SU-DHL-6 (cell line): Measurements from ENCODE around the gene NPB.

Source experiments
- EZH2phosphoT487 ChIP-seq: fragments of 200-600 bp; sonication (generic), shearing (Covaris generic); conservative IDR thresholded peaks from 2 replicates; pipeline ENCODE4 v1.6.1; 2018; ENCODE audit warnings: mild to moderate bottlenecking, antibody characterized with exemption, low read length, moderate library complexity, mixed read lengths
- TF ChIP-seq, protein P1 (sequence below): fragments of 200-600 bp; sonication (generic); IDR thresholded peaks from one replicate; pipeline ENCODE4 v1.5.1; 2017; ENCODE audit warnings: antibody characterized with exemption, mild to moderate bottlenecking, low read length, moderate library complexity; ENCODE audit not compliant: insufficient read depth, poor library complexity, severe bottlenecking

DNA sequence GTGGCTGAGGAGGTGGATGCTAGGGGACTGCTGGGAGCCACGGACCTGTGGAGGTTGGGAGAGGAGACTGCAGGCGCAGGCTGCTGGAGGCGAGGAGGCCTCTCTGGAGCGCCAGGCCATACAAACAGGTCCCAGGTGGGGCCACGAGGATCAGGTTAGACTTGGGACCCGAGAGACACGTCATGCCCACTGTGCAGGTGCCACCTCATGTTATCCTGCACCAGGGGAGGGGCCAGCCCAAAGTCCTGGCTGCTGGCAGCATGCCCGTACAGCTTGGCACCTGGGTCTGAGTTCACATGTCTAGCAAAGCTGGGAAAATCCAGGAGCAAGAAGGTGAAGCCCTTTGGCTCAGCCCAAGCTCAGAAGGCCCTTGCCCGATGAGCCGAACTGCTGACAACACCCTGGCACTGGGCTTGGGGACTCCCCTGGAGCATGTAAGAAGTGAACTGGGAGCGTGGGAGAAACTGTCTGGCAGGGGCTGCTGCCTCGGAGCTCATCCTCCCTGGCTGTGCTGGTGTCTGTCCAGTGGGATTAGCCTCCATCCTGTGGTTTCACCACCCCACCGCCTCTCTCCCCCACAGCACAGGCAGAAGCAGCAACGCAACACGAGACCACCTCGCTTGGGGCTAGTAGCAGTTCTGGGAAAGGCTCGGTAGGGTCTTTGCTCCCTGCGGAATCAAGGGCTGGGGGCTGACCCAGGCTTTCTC is 36.2 kb upstream of the NPB start:
- TF ChIP-seq, protein P1, sequence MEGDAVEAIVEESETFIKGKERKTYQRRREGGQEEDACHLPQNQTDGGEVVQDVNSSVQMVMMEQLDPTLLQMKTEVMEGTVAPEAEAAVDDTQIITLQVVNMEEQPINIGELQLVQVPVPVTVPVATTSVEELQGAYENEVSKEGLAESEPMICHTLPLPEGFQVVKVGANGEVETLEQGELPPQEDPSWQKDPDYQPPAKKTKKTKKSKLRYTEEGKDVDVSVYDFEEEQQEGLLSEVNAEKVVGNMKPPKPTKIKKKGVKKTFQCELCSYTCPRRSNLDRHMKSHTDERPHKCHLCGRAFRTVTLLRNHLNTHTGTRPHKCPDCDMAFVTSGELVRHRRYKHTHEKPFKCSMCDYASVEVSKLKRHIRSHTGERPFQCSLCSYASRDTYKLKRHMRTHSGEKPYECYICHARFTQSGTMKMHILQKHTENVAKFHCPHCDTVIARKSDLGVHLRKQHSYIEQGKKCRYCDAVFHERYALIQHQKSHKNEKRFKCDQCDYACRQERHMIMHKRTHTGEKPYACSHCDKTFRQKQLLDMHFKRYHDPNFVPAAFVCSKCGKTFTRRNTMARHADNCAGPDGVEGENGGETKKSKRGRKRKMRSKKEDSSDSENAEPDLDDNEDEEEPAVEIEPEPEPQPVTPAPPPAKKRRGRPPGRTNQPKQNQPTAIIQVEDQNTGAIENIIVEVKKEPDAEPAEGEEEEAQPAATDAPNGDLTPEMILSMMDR: no peak
- no peak for TF ChIP-seq EZH2phosphoT487
